ENCODE measurements around the gene DLX5.

DNA sequence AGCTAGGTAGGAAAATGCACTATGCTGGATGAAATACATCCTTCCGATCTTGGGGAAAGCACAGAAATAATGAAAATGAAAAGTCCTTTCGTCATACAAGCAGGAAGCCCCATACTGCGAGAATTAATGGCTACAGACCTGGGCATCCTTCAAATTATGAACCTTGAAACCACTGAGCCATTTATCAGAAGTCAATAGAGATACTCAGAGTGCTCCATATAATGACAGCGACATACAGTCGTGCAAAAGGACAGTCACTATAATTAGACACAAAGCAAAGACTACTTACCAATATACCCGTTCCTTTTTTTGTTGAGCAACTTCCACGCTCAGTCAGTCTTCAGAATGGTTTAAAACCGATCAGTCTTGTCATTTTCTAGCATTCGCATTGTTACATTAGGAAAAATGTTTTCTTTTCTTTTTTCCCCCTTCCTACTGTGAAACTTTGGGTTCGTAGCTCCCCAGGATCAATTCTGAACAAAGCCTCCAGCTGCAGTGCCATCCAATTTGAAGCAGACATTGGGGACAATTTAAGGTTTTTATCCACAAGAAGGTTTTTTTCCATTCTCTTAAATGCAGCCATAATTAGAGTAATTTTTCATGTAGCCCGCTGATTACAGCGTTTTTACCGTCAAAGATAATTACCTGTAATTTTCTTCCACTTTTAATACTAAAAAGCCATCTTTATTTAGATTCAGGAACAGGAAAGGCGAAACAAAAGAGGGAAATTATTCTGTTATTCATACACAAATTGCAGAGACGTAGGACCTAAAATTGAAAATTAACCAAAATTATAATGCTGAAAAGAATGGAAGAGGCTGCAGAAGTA, 12.9 kb downstream of the DLX5 start:
- TF ChIP-seq POLR2A (IDR thresholded peaks at IDR 0.05) (no peak), POLR2AphosphoS5 (IDR thresholded peaks at IDR 0.05) (no peak)
- TF ChIP-seq, protein P1, sequence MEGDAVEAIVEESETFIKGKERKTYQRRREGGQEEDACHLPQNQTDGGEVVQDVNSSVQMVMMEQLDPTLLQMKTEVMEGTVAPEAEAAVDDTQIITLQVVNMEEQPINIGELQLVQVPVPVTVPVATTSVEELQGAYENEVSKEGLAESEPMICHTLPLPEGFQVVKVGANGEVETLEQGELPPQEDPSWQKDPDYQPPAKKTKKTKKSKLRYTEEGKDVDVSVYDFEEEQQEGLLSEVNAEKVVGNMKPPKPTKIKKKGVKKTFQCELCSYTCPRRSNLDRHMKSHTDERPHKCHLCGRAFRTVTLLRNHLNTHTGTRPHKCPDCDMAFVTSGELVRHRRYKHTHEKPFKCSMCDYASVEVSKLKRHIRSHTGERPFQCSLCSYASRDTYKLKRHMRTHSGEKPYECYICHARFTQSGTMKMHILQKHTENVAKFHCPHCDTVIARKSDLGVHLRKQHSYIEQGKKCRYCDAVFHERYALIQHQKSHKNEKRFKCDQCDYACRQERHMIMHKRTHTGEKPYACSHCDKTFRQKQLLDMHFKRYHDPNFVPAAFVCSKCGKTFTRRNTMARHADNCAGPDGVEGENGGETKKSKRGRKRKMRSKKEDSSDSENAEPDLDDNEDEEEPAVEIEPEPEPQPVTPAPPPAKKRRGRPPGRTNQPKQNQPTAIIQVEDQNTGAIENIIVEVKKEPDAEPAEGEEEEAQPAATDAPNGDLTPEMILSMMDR (IDR thresholded peaks at IDR 0.05), result no peak
